IMR-90 (cell line): ENCODE results near the gene PRDM5. TPM values are rescaled to one million over a fixed set of nuclear protein-coding genes. Genes with fewer than 3 reads are reported as not detected.

Experiments
- ATAC-seq: fragments of 200-7000 bp; cut with Tn5 transposase; 2 replicates; pipeline ENCODE4 v1.9.1; 2020; ENCODE audit warnings: low read depth, mild to moderate bottlenecking, moderate library complexity
- BruUV-seq: library from RNA; stranded (reverse); fragments of 400-500 nt; replicated peaks from 2 replicates; lab custom pipeline; 2021; lab: Mats Ljungman, UMichigan
- CTCF ChIA-PET: fragments of 300-600 bp; formaldehyde crosslinking; extraction: SDS; loops from one replicate; lab custom pipeline; 2021; ENCODE audit warnings: antibody characterized with exemption; lab: Yijun Ruan, JAX
- POLR2A ChIA-PET: fragments of 300-600 bp; sonication (Branson Sonifier 250); formaldehyde crosslinking; loops from one replicate; lab custom pipeline; 2022; ENCODE audit warnings: antibody characterized with exemption; ENCODE audit not compliant: unreplicated experiment; lab: Charles Lee
- DNase-seq: peaks from one replicate; pipeline ENCODE4 v3.0.0; 2013
- H2AFZ ChIP-seq: replicated peaks from 2 replicates; pipeline ENCODE3; 2013; ENCODE audit warnings: low read length, mild to moderate bottlenecking; ENCODE audit not compliant: poor library complexity
- H2AK5ac ChIP-seq: 2 replicates; pipeline ENCODE4 v1.6.1; 2013; ENCODE audit warnings: low read depth, low read length, inconsistent platforms
- H2AK9ac ChIP-seq: replicated peaks from 2 replicates; pipeline ENCODE3; 2013; ENCODE audit warnings: mild to moderate bottlenecking, low read depth, low read length, moderate library complexity; ENCODE audit not compliant: poor library complexity
- H2BK120ac ChIP-seq: 2 replicates; pipeline ENCODE4 v1.6.1; 2013; ENCODE audit warnings: low read depth, low read length, inconsistent platforms
- H2BK15ac ChIP-seq: 3 replicates; pipeline ENCODE4 v1.6.1; 2013; ENCODE audit warnings: low read depth, low read length, inconsistent platforms
- H2BK20ac ChIP-seq: 2 replicates; pipeline ENCODE4 v1.6.1; 2013; ENCODE audit warnings: low read depth, mild to moderate bottlenecking, inconsistent platforms, low read length, moderate library complexity
- H2BK5ac ChIP-seq: 2 replicates; pipeline ENCODE4 v1.6.1; 2013; ENCODE audit warnings: mild to moderate bottlenecking, low read depth, low read length, inconsistent platforms; ENCODE audit not compliant: poor library complexity, severe bottlenecking
- H3K14ac ChIP-seq: replicated peaks from 2 replicates; pipeline ENCODE4 v1.6.1; 2013; ENCODE audit warnings: low read depth, low read length, inconsistent platforms
- H3K18ac ChIP-seq: 2 replicates; pipeline ENCODE4 v1.6.1; 2013; ENCODE audit warnings: low read depth, low read length, control low read depth
- H3K23ac ChIP-seq: 2 replicates; pipeline ENCODE4 v1.6.1; 2013; ENCODE audit warnings: low read depth, low read length, inconsistent platforms
- H3K27ac ChIP-seq: 2 replicates; pipeline ENCODE4 v1.5.1; 2013; ENCODE audit warnings: mild to moderate bottlenecking, control low read depth, low read length; ENCODE audit not compliant: insufficient read depth
- H3K27me3 ChIP-seq: 2 replicates; pipeline ENCODE4 v1.6.1; 2013; ENCODE audit warnings: low read length; ENCODE audit not compliant: control insufficient read depth, insufficient read depth
- H3K36me3 ChIP-seq: 2 replicates; pipeline ENCODE4 v1.6.1; 2013; ENCODE audit warnings: low read length, mixed read lengths; ENCODE audit not compliant: control insufficient read depth, insufficient read depth
- H3K4ac ChIP-seq: 2 replicates; pipeline ENCODE4 v1.6.1; 2013; ENCODE audit warnings: low read depth, low read length, inconsistent platforms
- H3K4me1 ChIP-seq: 2 replicates; pipeline ENCODE4 v1.6.1; 2013; ENCODE audit warnings: low read length, mixed read lengths; ENCODE audit not compliant: control insufficient read depth, insufficient read depth
- H3K4me2 ChIP-seq: 2 replicates; pipeline ENCODE4 v1.6.1; 2013; ENCODE audit warnings: low read depth, mild to moderate bottlenecking, control low read depth, low read length, moderate library complexity
- H3K4me3 ChIP-seq: 2 replicates; pipeline ENCODE4 v1.5.1; 2013; ENCODE audit warnings: low read depth, mild to moderate bottlenecking, control low read depth, low read length, moderate library complexity; ENCODE audit not compliant: insufficient read depth
- H3K56ac ChIP-seq: 2 replicates; pipeline ENCODE4 v1.6.1; 2013; ENCODE audit warnings: low read length, inconsistent platforms; ENCODE audit not compliant: insufficient read depth; ENCODE audit errors: extremely low read depth
- H3K79me1 ChIP-seq, 2 experiments: 2 replicates each; pipeline ENCODE4 v1.6.1; 2013; ENCODE audit warnings: low read length in 2 of 2, inconsistent platforms in 1 of 2, low read depth in 1 of 2
- H3K9ac ChIP-seq: 2 replicates; pipeline ENCODE4 v1.6.1; 2013; ENCODE audit warnings: low read depth, low read length, control low read depth
- H3K9me1 ChIP-seq: 2 replicates; pipeline ENCODE4 v1.6.1; 2013; ENCODE audit warnings: low read length, inconsistent platforms; ENCODE audit not compliant: insufficient read depth
- H3K9me3 ChIP-seq: 2 replicates; pipeline ENCODE4 v1.6.1; 2013; ENCODE audit warnings: low read length; ENCODE audit not compliant: control insufficient read depth, insufficient read depth
- H4K20me1 ChIP-seq: 2 replicates; pipeline ENCODE4 v1.6.1; 2013; ENCODE audit warnings: low read length, inconsistent platforms; ENCODE audit not compliant: insufficient read depth
- H4K5ac ChIP-seq: 2 replicates; pipeline ENCODE4 v1.6.1; 2013; ENCODE audit warnings: mild to moderate bottlenecking, low read depth, low read length, control low read depth
- H4K8ac ChIP-seq, 2 experiments: 2 replicates each; pipeline ENCODE4 v1.6.1; 2013; ENCODE audit warnings: low read depth in 2 of 2, low read length in 2 of 2, control low read depth in 1 of 2, inconsistent platforms in 1 of 2
- H4K91ac ChIP-seq: 2 replicates; pipeline ENCODE4 v1.6.1; 2013; ENCODE audit warnings: low read depth, low read length, inconsistent platforms; ENCODE audit not compliant: insufficient read depth
- BHLHE40 ChIP-seq: fragments of 150-350 bp; IDR thresholded peaks from 2 replicates; pipeline ENCODE4 v1.6.1; 2016; ENCODE audit warnings: mild to moderate bottlenecking, low read depth, low read length
- CEBPB ChIP-seq: IDR thresholded peaks from 2 replicates; pipeline ENCODE4 v1.6.1; 2012; ENCODE audit warnings: low read depth, low read length, improper control_type of control experiment
- CHD1 ChIP-seq: IDR thresholded peaks from 2 replicates; pipeline ENCODE4 v1.6.1; 2012; ENCODE audit warnings: low read depth, low read length, improper control_type of control experiment
- FOS ChIP-seq: fragments of 150-350 bp; IDR thresholded peaks from 2 replicates; pipeline ENCODE4 v1.6.1; 2016; ENCODE audit warnings: low read depth, low read length
- MAFK ChIP-seq: IDR thresholded peaks from 2 replicates; pipeline ENCODE4 v1.6.1; 2012; ENCODE audit warnings: low read depth, low read length, improper control_type of control experiment
- MAZ ChIP-seq: IDR thresholded peaks from 2 replicates; pipeline ENCODE4 v1.6.1; 2012; ENCODE audit warnings: low read depth, mild to moderate bottlenecking, low read length, improper control_type of control experiment, moderate library complexity, borderline replicate concordance
- MXI1 ChIP-seq: IDR thresholded peaks from 2 replicates; pipeline ENCODE4 v1.6.1; 2012; ENCODE audit warnings: low read depth, mild to moderate bottlenecking, low read length, moderate library complexity, borderline replicate concordance
- NFE2L2 ChIP-seq: fragments of 150-350 bp; IDR thresholded peaks from 2 replicates; pipeline ENCODE4 v1.6.1; 2016; ENCODE audit warnings: low read depth, mild to moderate bottlenecking, low read length
- POLR2A ChIP-seq: IDR thresholded peaks from 2 replicates; pipeline ENCODE4 v1.6.1; 2012; ENCODE audit warnings: mild to moderate bottlenecking, low read depth, low read length
- RAD21 ChIP-seq: IDR thresholded peaks from 2 replicates; pipeline ENCODE4 v1.6.1; 2012; ENCODE audit warnings: low read length, improper control_type of control experiment
- RFX5 ChIP-seq: IDR thresholded peaks from 2 replicates; pipeline ENCODE4 v1.8.0; 2012; ENCODE audit warnings: low read depth, mild to moderate bottlenecking, low read length, moderate library complexity
- SMC3 ChIP-seq: fragments of 150-350 bp; IDR thresholded peaks from 2 replicates; pipeline ENCODE4 v1.6.1; 2016; ENCODE audit warnings: low read depth, mild to moderate bottlenecking, antibody characterized with exemption, low read length, moderate library complexity
- WGBS, 2 experiments: methylation state at CpG; one replicate each; pipeline versions ENCODE4 v1.1.5 to v1.1.7; 2013; ENCODE audit warnings: missing lambda C conversion rate in 2 of 2; ENCODE audit not compliant: insufficient read length in 1 of 2; ENCODE audit errors: extremely low coverage in 2 of 2; 5-methylcytosine and 5-hydroxymethylcytosine counted together
- dilution Hi-C: fragments of 300-500 bp; cut with HindIII; formaldehyde crosslinking; loops from one replicate; pipeline ENCODE4 v1.14.3; 2018; ENCODE audit warnings: low sequenced_read_pairs; ENCODE audit not compliant: unreplicated experiment
- in situ Hi-C: fragments of 300-500 bp; cut with MboI; formaldehyde crosslinking; loops from 3 replicates; pipeline ENCODE4 v1.14.3; 2019; ENCODE audit warnings: low sequenced_read_pairs, inconsistent platforms, mixed read lengths
- intact Hi-C: fragments of 100-400 bp; cut with micrococcal nuclease; formaldehyde crosslinking; loops from 2 replicates; pipeline ENCODE4 v1.10.0; 2022
- polyA plus RNA-seq, 3 experiments: library from polyadenylated mRNA; depleted of rRNA; stranded (reverse); fragments of >200 nt; gene quantifications; 2 replicates each; pipeline ENCODE4 v1.2.3, GENCODE V29; 2012; ENCODE audit warnings: low replicate concordance in 1 of 3
- total RNA-seq: library from RNA; depleted of rRNA; stranded (reverse); fragments of >200 nt; gene quantifications from 2 replicates; pipeline ENCODE4 v1.2.3, GENCODE V29; 2012
- TF ChIP-seq, protein P1 (sequence below): fragments of 150-350 bp; IDR thresholded peaks from 2 replicates; pipeline ENCODE4 v1.6.1; 2016; ENCODE audit warnings: low read depth, mild to moderate bottlenecking, low read length, moderate library complexity, borderline replicate concordance
- TF ChIP-seq, protein P2 (sequence below): conservative IDR thresholded peaks from 2 replicates; pipeline ENCODE4 v1.5.1; 2012; ENCODE audit warnings: mild to moderate bottlenecking, low read depth, low read length, improper control_type of control experiment

Gene PRDM5
- total and polyA plus RNA-seq, 2 of the 4 experiments (the other 2 are of a cell fraction) = 4.1 to 10.8 TPM

DNA sequence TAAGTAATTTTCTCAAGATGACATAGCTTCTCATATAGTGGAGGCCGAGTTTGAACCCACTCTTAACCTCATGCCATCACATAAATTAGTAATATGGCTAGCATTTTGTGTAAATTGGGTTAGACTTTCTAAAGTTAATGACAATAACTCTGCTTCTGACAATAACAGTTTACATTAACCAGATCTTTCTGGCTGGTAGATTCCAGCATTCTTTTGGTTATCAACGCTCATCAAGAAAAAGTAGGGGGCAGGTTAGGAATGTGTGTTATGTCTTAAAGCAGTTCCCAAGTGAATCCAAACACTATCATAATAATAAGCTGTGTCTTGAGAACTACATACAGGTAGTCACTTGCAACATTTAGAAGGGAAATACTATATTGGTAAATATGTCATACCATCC, 162.5 kb downstream of the PRDM5 start:
- H3K4me3 ChIP-seq = no peak overlapping the region
- no peak for TF ChIP-seq NFE2L2
- TF ChIP-seq RFX5 = no peak
- TF ChIP-seq MXI1 = no peak
- TF ChIP-seq, protein P1, sequence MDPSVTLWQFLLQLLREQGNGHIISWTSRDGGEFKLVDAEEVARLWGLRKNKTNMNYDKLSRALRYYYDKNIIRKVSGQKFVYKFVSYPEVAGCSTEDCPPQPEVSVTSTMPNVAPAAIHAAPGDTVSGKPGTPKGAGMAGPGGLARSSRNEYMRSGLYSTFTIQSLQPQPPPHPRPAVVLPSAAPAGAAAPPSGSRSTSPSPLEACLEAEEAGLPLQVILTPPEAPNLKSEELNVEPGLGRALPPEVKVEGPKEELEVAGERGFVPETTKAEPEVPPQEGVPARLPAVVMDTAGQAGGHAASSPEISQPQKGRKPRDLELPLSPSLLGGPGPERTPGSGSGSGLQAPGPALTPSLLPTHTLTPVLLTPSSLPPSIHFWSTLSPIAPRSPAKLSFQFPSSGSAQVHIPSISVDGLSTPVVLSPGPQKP = no peak
- no peak for TF ChIP-seq POLR2A
- no peak for TF ChIP-seq MAZ
- TF ChIP-seq RAD21 = no peak
- TF ChIP-seq CEBPB = no peak
- no peak for TF ChIP-seq CHD1
- no peak for TF ChIP-seq FOS
- no peak for TF ChIP-seq BHLHE40
- TF ChIP-seq, protein P2, sequence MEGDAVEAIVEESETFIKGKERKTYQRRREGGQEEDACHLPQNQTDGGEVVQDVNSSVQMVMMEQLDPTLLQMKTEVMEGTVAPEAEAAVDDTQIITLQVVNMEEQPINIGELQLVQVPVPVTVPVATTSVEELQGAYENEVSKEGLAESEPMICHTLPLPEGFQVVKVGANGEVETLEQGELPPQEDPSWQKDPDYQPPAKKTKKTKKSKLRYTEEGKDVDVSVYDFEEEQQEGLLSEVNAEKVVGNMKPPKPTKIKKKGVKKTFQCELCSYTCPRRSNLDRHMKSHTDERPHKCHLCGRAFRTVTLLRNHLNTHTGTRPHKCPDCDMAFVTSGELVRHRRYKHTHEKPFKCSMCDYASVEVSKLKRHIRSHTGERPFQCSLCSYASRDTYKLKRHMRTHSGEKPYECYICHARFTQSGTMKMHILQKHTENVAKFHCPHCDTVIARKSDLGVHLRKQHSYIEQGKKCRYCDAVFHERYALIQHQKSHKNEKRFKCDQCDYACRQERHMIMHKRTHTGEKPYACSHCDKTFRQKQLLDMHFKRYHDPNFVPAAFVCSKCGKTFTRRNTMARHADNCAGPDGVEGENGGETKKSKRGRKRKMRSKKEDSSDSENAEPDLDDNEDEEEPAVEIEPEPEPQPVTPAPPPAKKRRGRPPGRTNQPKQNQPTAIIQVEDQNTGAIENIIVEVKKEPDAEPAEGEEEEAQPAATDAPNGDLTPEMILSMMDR = no peak
- no peak for TF ChIP-seq MAFK
- no peak for TF ChIP-seq SMC3
- no CpG with 5 or more reads among the region's 2 CpGs for whole genome bisulfite sequencing, 2 experiments

More for the DNA sequence above, 162.5 kb downstream of the PRDM5 start:
- Histone ChIP-seq H3K36me3 (no peaks in the 10 kb centered on the region), H3K18ac (no peak overlapping the region), H2AFZ (no peak overlapping the region), H3K14ac (no peak overlapping the region), H3K4ac (no peak overlapping the region), H3K23ac (no peak overlapping the region), H4K5ac (no peak overlapping the region), H3K9me1 (no peaks in the 10 kb centered on the region), H4K20me1 (no peaks in the 10 kb centered on the region), H3K9ac (no peak overlapping the region), H2AK5ac (no peak overlapping the region), H2BK15ac (no peak overlapping the region), H2AK9ac (no peak overlapping the region), H3K27ac (no peak overlapping the region), H2BK20ac (no peak overlapping the region), H2BK120ac (no peak overlapping the region), H2BK5ac (no peak overlapping the region), H3K4me2 (no peak overlapping the region), H4K8ac (no peak overlapping the region), H3K79me1 (no peaks in the 10 kb centered on the region), H4K91ac (no peak overlapping the region), H3K56ac (no peak overlapping the region), H3K9me3 (no peaks in the 10 kb centered on the region), H3K4me1 (no peaks in the 10 kb centered on the region), H3K27me3 (no peaks in the 10 kb centered on the region)
- ChIA-PET POLR2A (no interaction called here), CTCF (no interaction called here)
- dilution Hi-C loops = no loop called here
- DNase-seq (peak; percentile 23), ATAC-seq (no peak)
- no TSS peak for BruUV-seq
- intact Hi-C loops = no loop called here
- in situ Hi-C loops = no loop called here
